ENCODE measurements around the gene FAM117B.

FAM117B gene

DNA sequence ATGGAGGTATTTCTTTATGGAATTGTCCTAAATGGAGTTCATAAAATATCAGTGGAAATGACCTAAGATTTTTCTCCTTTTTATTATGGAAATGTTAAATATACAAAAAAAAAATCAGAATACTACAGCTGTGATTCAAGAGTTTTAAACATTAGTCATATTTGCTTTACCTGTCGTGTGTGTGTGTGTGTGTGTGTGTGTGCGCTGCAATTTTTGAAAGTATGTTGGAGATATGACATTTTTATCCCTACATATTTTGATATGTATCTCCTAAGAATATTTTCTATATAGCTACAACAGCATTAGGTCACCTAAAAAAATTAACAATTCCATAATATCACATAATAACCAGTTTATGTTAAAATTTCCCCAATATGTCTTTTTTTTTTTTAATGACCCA, 85.5 kb downstream of the FAM117B start:
- Histone ChIP-seq H3K27me3 (ENCODE audit: insufficient read depth, low read depth) (no peaks in the 10 kb centered on the region), H3K4me1 (ENCODE audit: low read depth, poor library complexity, severe bottlenecking) (no peaks in the 10 kb centered on the region), H3K9ac (no peak overlapping the region), H3K79me2 (ENCODE audit: insufficient read depth, low read depth) (no peaks in the 10 kb centered on the region), H3K4me3 (IDR thresholded peaks at IDR 0.05; ENCODE audit: insufficient read depth, low read depth, low read length) (no peak overlapping the region), H3K4me2 (no peak overlapping the region), H4K20me1 (ENCODE audit: insufficient read depth) (no peaks in the 10 kb centered on the region), H2AFZ (ENCODE audit: low read depth) (no peak overlapping the region), H3K27ac (no peak overlapping the region), H3K36me3 (ENCODE audit: insufficient read depth) (no peaks in the 10 kb centered on the region)
- TF ChIP-seq, protein P1, sequence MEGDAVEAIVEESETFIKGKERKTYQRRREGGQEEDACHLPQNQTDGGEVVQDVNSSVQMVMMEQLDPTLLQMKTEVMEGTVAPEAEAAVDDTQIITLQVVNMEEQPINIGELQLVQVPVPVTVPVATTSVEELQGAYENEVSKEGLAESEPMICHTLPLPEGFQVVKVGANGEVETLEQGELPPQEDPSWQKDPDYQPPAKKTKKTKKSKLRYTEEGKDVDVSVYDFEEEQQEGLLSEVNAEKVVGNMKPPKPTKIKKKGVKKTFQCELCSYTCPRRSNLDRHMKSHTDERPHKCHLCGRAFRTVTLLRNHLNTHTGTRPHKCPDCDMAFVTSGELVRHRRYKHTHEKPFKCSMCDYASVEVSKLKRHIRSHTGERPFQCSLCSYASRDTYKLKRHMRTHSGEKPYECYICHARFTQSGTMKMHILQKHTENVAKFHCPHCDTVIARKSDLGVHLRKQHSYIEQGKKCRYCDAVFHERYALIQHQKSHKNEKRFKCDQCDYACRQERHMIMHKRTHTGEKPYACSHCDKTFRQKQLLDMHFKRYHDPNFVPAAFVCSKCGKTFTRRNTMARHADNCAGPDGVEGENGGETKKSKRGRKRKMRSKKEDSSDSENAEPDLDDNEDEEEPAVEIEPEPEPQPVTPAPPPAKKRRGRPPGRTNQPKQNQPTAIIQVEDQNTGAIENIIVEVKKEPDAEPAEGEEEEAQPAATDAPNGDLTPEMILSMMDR (conservative IDR thresholded peaks at IDR 0.05; ENCODE audit: low read depth, low read length): no peak

GRCh38 chr2:202721621-202722020, 86.9 kb downstream of the FAM117B start:
- Histone ChIP-seq H4K20me1 (ENCODE audit: insufficient read depth) (no peaks in the 10 kb centered on the region), H3K4me2 (no peak overlapping the region)
- TF ChIP-seq, protein P1 (conservative IDR thresholded peaks at IDR 0.05; ENCODE audit: low read depth, low read length): no peak

GRCh38 chr2:202723746-202724145, 89.0 kb downstream of the FAM117B start:
- no peak overlapping the region for H3K4me2 ChIP-seq
- no peaks in the 10 kb centered on the region for H4K20me1 ChIP-seq (ENCODE audit: insufficient read depth)
- no peaks in the 10 kb centered on the region for H3K79me2 ChIP-seq (ENCODE audit: insufficient read depth, low read depth)
- H2AFZ ChIP-seq (ENCODE audit: low read depth): no peak overlapping the region
- no peaks in the 10 kb centered on the region for H3K27me3 ChIP-seq (ENCODE audit: insufficient read depth, low read depth)
- H3K36me3 ChIP-seq (ENCODE audit: insufficient read depth): no peaks in the 10 kb centered on the region
- H3K27ac ChIP-seq: no peak overlapping the region
- no peaks in the 10 kb centered on the region for H3K4me1 ChIP-seq (ENCODE audit: low read depth, poor library complexity, severe bottlenecking)
- TF ChIP-seq, protein P1 (conservative IDR thresholded peaks at IDR 0.05; ENCODE audit: low read depth, low read length): no peak
- H3K4me3 ChIP-seq (IDR thresholded peaks at IDR 0.05; ENCODE audit: insufficient read depth, low read depth, low read length): no peak overlapping the region
- H3K9ac ChIP-seq: no peak overlapping the region

More at GRCh38 chr2:202721621-202722020, 86.9 kb downstream of the FAM117B start:
- Histone ChIP-seq H3K27me3 (ENCODE audit: insufficient read depth, low read depth) (no peaks in the 10 kb centered on the region), H3K79me2 (ENCODE audit: insufficient read depth, low read depth) (no peaks in the 10 kb centered on the region), H3K36me3 (ENCODE audit: insufficient read depth) (no peaks in the 10 kb centered on the region), H2AFZ (ENCODE audit: low read depth) (no peak overlapping the region), H3K4me3 (IDR thresholded peaks at IDR 0.05; ENCODE audit: insufficient read depth, low read depth, low read length) (no peak overlapping the region), H3K27ac (no peak overlapping the region), H3K4me1 (ENCODE audit: low read depth, poor library complexity, severe bottlenecking) (no peaks in the 10 kb centered on the region), H3K9ac (no peak overlapping the region)

GRCh38 chr2:202726070-202726469, 91.3 kb downstream of the FAM117B start:
- H3K9ac ChIP-seq: no peak overlapping the region
- H3K27ac ChIP-seq: no peak overlapping the region
- no peaks in the 10 kb centered on the region for H3K79me2 ChIP-seq (ENCODE audit: insufficient read depth, low read depth)
- no peaks in the 10 kb centered on the region for H4K20me1 ChIP-seq (ENCODE audit: insufficient read depth)
- TF ChIP-seq, protein P1 (conservative IDR thresholded peaks at IDR 0.05; ENCODE audit: low read depth, low read length): no peak
- no peak overlapping the region for H3K4me3 ChIP-seq (IDR thresholded peaks at IDR 0.05; ENCODE audit: insufficient read depth, low read depth, low read length)
- no peak overlapping the region for H3K4me2 ChIP-seq
- H3K4me1 ChIP-seq (ENCODE audit: low read depth, poor library complexity, severe bottlenecking): no peaks in the 10 kb centered on the region
- H2AFZ ChIP-seq (ENCODE audit: low read depth): no peak overlapping the region
- H3K27me3 ChIP-seq (ENCODE audit: insufficient read depth, low read depth): no peaks in the 10 kb centered on the region
- no peaks in the 10 kb centered on the region for H3K36me3 ChIP-seq (ENCODE audit: insufficient read depth)
